ENCODE measurements around the gene USP12.

USP12 gene

DNA sequence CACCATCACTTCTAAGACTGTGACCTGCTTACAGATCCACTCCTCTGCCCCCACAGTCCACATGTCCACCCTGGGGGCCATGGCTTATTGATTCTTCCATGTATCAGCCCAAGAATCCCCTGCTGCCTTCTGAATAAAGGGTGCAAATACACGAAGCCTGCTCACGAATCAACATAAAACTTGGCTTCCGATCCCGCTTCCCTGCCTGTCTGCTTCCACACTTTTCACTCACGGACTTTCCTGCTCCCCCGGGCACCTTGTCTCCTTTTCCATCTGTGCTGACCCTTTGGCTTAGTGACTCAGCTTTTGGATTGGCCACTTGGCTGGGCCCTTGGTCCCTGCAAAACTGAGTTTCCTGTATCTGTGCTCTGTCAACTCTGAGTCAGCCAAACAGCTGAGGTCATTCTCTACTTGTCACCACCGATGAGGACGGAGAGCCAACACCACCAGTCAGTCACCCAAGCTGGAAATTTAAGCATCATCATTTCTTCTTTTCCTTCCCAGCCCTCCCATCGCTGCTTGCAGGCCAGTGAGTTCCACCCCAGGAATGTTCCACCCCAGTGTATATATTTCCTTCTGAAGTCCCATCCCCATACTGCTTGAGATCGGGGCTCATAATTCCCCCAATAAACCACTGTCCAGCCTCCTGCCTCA lies 11.4 kb upstream of the USP12 start:
- no peak for DNase-seq

DNA sequence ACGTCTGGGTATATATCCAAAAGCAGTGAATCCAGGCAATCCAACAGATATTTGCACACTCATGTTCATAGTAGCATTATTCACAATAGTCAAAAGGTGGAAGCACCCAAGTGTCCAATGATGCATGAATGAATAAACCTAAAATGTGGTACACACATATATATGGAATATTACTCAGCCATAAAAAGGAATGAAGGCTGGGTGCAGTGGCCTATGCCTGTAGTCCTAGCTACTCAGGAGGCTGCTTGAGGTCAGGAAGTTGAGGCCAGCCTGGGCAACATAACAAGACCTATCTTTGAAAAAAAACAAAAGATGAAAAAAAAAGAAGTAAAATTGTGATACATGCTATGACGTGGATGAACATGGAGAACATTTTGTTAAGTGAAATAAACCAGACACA lies 10.4 kb upstream of the USP12 start:
- no peak for DNase-seq

DNA sequence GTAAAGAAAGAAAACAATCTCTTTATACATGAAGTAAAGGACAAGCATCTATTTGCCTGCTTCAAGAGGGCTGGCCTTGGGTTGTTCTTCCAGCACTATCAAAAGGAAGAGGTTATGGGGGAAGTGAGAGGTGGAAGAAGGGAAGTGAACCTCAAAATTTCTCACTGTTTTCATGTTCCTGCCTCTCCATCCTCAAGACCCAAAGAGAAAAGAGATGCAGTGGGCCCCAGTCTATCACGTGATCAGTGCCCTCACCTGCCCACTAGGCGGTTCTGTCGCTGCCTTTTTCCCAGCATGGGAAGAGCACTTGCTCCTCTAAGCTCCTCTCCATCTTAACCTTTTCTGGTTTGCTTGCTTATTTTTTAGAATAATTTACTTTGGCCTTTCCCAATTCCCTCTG lies 6.2 kb upstream of the USP12 start:
- DNase-seq = no peak

DNA sequence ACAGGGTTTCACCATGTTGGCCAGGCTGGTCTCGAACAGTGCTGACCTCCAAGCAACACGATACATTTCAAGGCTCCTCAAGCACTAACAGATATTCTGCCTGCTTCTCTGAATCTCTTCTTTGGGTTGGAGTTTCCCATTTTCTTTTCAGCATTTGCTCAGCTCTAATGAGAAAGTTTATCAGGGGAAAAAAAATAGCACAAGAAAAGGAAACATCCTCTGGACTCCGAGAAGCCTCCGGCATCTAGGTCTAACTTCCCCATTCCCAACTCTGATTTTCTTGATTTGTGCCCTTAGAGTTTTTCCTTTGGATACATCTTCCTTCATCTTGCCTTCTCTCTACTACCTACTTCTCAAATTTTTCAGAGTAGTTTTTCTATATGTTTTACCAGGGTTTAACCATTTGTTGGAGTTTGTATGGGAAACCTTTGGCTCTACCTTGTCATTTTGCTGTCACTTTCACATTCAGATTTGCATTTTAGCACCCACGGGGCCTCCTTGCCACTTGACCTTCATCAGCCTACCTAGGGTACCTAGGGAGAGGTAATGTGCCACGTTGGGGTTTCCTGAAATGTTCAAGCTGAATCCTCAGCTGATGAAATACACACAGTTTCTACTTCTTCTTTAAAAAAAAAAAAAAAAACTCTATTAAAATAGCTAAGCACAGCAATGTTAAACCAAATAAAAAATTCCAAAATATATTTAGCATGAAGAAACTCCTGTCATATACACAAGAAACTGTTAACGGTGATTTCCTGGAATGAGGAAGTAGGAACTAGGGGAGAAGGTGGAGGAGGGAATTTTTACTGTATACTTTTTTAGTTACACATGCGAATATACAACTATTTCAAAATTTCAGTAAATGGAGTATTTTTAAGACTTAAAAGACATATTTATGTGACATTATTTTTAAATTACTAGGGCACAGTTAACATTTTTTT lies 5.1 kb upstream of the USP12 start:
- DNase-seq = no peak

DNA sequence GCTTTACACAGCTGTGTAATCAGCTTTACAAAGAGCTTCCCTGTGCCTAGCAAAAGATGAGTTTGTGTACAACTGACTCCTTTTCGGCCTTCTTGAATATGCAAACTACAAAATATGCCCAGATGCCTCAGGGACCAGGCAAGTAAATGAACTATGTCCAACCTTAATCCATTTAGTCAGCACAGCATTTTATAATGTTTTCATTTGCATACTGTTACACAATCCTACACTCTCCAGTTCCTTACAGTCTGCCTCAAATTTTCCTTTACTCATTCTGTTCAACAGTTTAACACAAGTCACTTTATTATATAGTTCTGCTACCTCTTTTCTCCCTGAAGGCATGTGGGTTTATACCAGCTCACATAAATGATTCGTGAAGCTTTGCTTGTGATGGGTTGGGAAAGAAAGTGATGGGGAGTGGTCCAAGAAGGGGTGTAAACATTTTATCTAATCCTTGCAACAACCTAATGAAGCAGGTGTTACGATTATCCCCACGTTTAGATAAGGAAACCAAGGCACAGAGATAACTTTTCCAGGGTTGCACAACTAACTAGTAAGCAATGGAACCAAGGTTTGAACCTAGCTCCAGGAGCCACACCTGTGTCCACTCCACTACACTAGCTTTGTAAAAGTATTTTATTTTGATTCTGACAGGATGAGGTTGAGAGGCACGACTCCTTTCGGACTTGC lies 3.3 kb upstream of the USP12 start:
- DNase-seq = no peak

DNA sequence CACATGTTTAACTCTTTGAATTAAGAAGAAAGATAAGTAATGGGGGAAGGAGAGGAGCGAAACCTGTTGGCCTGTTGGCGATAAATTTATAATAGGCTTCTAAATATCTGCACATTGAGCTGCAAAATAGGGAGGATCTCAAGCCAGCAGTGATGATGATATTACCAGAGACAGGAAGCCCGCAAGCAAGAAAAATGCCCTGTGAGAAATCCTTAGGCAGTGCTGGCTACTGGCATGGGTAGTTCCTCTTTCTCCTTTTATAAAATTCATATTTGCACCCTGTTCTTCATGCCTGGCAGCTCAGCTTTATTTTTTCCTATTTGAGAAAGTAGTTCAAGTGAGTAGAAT lies 858 bp upstream of the USP12 start:
- no peak for DNase-seq

DNA sequence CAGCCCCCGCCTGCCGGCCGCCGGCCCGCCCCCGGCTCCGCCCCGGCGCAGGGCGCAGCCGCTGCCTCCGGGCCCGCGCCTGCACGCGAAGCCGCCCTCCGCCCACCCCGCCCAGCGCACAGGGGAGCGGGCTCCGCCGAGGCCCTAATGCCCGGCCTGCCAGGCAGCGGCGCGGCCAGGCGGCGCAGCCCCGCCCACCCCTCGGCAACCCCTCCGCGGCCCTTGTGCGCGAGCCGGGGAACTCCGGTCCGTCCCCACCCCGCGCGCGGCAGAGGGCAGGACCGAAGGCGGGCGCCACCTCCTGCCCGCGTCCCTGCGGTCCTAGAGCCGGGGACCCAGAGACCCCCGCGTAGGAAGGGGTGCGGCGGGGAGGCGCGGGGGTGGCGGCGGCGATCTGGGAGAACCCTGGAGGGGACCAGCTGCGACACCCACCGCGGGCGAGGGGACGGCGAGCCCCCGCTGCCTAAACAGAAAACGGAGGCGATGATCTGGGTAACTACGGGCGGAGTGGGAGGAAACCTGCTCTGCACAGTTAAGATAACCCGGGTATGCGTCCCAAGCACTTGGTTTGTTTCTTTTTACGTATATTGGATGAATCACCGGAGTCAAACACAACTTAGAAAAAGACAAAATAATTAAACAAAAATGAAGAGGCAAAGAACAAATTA lies 350 bp upstream of the USP12 start:
- DNase-seq = peak; percentile 56

DNA sequence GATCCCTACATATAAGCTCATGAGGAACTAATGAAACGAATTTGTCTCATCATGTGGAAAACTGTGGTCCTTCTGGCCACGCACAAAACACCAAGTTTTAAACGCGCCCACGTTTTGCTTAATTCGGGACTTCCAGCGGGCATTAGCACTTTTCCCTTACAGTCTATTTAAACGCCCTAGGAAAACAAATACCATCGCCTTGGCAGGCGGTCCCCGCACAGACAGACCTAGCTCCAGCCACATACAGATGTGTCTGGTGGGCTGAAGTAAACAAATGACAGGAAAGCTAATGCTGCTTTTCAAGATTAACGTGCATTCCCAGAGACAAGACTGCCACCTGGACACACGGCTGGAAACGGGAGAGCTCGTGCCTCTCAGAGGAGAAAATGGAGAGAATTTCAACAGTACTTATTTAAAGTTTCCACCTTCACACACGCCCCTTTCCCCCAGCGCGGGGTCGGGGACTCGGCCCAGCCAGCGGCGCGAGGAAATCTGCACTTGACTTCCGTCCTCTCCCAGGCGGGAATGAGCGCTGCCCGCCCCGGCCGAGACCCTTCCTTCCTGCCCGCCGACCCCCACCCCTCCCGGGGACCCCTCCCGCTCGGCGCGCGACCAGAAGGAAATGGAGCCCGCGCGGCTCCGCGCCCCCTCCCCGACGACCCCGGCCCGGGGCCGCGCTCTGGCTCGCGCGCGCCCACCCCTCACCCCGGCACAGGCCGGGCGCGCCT lies 931 bp downstream of the USP12 start:
- no peak for DNase-seq

DNA sequence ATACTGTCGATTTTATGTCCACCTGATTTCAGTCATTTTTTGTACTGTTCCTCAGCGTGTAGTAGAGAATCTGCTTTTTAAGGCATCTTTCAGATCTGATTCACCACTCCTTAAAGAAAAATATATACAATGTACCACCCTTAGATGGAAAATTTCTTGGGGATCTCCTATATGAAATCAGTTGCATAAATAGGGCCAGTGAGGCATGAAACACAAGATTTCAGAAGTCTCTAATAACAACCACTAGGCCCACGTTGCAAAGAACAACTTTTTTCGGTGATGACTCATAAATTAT lies 1.4 kb downstream of the USP12 start:
- no peak for DNase-seq

DNA sequence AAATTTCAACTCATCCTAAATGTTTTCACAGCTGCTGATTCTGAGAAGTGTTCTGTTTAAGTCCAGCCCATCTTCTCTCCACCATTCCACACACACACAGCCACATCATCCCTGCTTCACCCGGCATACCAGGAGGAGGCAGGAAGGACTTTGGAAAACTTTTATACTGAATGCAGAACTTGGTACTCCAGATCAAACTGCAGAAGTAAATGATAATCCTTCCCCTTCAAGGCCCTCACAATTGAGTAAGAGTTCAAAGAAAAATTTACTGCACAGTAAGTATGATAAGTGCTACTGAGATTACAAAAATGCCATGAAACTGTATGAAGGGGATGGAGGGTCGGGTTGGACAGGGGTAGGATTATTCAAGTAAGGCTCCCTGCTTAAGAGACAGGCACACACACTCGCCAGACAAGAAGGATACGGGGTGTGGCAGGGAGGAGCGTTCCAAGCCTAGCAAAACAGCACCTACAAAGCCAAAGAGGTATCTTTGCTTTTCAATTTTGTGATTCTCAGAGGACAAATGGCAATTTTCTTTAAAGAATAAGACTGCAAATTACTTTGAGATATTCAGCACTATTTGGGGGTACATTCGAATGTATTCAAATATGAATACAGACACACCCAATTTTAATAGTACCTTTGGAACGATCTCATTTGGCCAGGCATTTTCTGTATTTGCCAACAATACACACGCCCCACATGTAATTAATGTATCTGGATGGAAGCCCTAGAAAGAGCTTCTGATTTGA lies 2.5 kb downstream of the USP12 start:
- DNase-seq = no peak

DNA sequence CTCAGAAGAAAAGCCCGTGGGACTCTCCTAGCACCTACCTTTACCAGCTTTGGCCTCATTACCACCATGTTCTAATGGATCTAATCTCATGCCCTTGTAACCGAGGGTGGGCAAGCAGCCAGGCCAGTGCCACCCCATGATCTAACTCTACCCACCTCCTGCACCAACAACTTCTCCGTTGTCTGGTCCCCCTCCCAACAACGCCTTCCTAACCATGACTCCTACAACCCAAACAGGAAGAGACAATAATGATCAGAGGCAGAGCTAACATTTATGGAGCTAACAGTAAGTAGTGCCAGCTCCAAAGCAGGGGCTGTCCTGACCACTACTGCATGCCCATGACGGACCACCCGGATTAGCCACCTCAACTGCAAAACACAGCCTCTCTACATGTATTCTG lies 3.5 kb downstream of the USP12 start:
- peak; percentile 19 for DNase-seq

DNA sequence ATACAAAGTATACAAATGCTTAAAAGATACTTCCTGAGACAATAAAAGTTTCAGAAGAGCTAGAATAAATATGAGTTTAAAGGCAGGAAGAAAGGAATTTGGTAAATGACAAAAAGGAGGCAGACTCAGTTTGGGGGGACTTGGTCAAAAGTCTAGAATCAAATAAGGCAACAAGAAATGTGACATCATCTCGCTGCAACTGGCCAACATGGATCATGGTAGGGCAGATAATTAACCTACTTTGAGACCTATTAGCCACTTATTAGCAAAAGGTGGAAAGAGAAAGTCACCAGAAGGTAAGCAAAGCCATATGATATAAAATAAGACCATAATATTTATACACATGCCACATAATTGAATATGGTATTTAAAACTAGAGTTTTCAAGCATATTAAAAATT lies 5.3 kb downstream of the USP12 start:
- no peak for DNase-seq

DNA sequence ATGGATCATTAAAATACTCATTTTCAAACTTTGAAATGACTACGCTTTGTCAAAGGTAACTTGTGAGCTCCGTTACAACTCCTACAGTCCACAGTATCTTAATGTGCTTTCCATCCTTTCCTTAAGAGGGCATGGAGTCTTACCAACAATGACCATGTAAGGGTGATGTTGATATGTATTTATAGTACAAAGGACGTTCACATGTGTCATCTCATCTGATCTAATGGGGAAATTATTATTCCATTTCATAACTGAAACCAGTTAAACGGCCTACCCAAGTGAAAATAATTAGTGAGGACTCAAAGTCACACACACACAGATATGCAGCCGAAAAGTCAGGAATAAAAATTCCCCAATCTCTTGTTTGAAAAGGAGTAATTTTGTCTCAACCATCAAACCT lies 9.6 kb downstream of the USP12 start:
- DNase-seq = no peak

DNA sequence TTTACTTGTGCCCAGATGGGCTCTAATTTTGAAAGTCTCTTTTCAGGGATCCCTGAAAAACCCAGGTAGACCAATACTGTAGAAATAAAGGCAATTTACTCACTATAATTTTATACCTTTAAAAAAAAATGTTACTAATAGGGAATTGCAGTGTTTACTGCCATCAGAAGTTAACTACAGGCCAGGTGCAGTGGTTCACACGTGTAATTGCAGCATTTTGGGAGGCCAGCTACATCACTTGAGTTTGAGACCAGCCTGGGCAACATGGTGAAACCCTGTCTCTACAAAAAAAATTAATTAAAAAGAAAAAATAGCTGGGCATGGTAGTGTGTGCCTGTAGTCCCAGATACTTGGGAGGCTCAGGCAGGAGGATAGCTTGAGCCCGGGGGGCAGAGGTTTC lies 10.2 kb downstream of the USP12 start:
- no peak for DNase-seq

DNA sequence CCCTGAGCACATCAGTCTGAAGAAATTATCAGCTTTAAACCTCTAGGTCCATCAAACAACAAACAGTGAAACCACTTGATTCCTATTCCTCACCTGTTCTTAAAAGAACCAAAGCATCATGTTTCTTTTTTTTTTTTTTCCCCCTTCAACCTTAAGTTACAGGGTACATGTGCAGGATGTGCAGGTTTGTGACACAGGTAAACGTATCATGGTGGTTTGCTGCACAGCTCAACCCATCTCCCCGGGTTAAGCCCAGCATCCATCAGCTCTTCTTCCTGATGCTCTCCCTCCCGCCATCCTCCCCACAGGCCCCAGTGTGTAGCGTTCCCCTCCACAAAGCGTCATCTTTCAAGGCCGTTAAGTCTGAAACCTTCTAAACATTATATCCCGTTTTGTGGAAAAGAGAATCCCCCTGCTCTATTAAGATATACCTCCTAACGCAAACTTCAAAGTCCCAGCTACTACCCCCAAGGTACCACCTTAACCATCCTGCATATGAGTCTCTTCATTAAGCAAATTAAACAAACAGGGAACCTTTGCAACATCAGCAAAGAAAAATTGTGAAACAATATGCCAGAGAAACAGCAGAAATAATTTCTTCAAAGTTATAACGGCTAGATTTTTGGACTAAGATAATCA lies 10.8 kb downstream of the USP12 start:
- DNase-seq = no peak

DNA sequence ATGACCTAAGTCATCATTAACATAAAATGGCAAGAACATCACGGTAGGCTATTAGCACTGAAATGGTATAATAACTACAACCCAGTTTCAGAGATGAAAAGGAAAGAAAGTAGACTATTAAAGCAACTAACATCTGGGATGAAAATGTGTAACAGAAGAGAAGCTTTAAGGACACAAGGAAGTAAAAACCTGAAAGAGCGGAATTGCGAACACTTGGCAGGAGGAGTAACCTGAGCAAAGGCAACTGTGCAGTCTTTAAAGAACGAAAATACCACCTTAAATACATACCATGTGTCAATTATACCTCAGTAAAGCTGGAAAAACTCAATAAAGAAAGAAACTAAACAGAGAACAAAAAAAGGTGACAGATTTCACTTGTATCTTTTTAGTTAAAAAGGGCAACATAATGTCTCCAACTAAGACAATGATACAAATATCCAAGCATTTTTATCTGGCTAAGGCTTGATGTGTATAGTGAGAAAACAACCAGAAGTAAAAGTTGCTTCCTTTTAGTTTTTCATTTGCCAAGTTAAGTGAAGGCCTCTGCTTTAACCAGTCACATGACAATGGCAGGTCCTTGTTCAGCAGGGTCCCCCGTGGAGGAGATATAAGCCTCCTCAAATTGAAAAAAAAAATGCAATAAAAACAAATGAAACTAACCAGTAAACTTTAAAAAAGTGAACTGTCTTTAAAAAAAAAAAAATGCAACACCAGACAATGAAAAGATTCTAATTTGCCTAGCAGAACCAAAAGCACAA lies 11.6 kb downstream of the USP12 start:
- no peak for DNase-seq

DNA sequence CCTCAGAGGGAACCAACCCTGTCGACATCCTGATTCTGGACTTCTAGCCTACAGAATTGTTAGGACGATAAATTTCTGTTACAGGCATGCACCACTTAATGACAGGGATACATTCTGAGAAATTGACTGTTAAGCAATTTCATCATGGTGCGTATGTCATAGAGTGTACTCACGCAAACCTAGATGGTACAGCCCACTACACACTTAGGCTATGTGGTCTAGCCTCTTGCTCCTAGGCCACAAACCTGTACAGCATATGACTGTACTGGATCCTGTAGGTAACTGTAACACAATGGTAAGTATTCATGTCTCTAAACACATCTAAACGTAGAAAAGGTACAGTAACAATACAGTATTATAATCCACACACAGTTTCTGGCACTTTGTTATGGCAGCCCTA lies 13.3 kb downstream of the USP12 start:
- DNase-seq = no peak

DNA sequence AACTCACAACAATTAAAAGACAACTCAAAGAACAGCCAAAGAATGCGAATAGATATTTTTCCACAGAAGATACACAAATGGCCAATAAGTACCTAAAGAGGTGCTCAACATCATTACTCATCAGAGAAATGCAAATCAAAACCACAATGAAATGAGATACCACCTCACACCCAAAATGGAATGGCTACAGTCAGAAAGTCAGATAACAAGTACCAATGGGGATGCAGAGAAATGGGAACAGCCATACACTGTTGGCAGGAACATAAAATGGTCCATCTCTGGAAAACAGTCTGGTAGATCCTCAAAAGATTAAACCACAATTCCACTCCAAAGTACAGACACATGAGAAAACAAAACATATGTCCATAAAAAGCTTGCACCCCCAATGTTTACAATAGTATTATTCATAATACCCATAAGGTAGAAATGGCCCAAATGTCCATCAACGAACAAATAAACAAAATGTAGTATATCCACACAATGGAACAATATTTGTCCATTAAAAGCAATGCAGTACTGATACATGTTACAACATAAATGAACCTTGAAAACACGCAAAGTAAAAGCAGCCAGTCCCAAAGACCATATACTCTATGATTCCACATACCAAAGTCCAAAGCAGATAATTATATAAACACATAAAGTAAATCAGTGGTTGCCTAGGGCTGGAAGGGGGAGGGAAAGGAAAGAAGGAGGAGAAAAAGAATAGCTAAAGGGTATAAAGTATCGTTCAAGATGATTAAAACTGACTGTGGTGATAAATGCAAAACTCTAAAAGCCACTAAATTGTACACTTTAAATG lies 19.6 kb downstream of the USP12 start:
- DNase-seq = no peak

DNA sequence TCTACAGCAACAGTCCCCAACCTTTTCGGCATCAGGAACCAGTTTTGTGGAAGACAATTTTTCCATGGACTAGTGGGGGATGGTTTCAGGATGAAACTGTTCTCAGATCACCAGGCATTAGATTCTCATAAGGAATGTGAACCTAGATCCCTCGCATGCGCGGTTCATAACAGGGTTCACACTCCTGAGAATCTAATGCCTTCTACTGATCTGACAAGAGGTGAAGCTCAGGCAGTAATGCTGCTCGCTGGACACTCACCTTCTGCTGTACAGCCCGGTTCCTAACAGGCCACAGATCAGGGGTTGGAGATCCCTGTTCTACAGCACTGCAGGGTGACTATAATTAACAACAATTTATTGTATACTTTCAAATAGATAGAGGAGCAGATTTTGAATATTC lies 21.9 kb downstream of the USP12 start:
- no peak for DNase-seq

DNA sequence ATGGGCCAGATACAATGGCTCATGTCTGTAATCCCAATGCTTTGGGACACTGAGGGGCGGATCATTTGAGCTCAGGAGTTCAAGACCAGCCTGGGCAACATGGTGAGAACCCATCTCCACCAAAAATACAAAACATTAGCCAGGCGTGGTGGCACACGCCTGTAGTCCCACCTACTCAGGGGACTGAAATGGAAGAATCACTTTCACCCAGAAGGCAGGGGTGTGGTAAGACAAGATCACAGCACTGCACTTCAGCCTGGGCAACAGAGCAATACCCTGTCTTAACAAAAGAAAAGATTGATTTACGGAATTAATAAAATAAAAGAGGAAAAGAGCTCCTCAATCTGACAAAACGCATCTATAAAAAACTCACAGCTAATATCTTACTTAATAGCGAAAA lies 22.7 kb downstream of the USP12 start:
- DNase-seq = no peak
